ENCODE results near the gene RBM28.
"Not testable (repeated sequence)": the region's sequence is repeated elsewhere in the genome, so short reads cannot be mapped to it uniquely, and the experiment has no call there.

- TF ChIP-seq CTCF, POLR2A, POLR2AphosphoS5 (IDR thresholded peaks at IDR 0.05): not testable (repeated sequence)
These were observed 45.7 kb downstream of the RBM28 start for GRCh38 chr7:128298004-128298403.
